GM12872 (cell line): ENCODE results near the gene CEBPB.

Experiments
- TF ChIP-seq, protein P1 (sequence below): IDR thresholded peaks from 3 replicates; pipeline ENCODE4 v1.5.1; 2011; ENCODE audit warnings: low read depth, mild to moderate bottlenecking, low read length, moderate library complexity; ENCODE audit not compliant: insufficient read depth

Gene CEBPB

GRCh38 chr20:50175938-50176933, 14.4 kb upstream of the CEBPB start:
- TF ChIP-seq, protein P1, sequence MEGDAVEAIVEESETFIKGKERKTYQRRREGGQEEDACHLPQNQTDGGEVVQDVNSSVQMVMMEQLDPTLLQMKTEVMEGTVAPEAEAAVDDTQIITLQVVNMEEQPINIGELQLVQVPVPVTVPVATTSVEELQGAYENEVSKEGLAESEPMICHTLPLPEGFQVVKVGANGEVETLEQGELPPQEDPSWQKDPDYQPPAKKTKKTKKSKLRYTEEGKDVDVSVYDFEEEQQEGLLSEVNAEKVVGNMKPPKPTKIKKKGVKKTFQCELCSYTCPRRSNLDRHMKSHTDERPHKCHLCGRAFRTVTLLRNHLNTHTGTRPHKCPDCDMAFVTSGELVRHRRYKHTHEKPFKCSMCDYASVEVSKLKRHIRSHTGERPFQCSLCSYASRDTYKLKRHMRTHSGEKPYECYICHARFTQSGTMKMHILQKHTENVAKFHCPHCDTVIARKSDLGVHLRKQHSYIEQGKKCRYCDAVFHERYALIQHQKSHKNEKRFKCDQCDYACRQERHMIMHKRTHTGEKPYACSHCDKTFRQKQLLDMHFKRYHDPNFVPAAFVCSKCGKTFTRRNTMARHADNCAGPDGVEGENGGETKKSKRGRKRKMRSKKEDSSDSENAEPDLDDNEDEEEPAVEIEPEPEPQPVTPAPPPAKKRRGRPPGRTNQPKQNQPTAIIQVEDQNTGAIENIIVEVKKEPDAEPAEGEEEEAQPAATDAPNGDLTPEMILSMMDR, result no peak

- TF ChIP-seq, protein P1, result no peak
Measured at GRCh38 chr20:50181344-50181743, 9.3 kb upstream of the CEBPB start.

GRCh38 chr20:50182346-50182745, 8.3 kb upstream of the CEBPB start:
- TF ChIP-seq, protein P1, result no peak

DNA sequence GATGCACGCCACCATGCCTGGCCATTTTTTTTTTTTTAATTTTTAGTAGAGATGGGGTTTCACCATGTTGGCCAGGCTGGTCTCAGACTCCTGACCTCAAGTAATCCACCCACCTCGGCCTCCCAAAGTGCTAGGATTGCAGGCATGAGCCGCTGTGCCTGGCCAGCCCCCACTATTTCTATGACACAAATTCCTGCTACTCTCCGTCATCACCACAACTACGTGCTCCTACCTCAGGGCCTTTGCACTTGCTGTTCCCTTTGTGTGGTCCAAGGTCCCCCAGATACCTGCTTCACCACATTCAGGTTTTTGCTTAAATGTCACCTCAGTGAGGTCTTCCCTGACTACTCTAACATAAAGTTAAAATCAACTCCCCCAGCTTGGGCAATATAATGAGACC, 5.2 kb upstream of the CEBPB start:
- TF ChIP-seq, protein P1, result no peak

DNA sequence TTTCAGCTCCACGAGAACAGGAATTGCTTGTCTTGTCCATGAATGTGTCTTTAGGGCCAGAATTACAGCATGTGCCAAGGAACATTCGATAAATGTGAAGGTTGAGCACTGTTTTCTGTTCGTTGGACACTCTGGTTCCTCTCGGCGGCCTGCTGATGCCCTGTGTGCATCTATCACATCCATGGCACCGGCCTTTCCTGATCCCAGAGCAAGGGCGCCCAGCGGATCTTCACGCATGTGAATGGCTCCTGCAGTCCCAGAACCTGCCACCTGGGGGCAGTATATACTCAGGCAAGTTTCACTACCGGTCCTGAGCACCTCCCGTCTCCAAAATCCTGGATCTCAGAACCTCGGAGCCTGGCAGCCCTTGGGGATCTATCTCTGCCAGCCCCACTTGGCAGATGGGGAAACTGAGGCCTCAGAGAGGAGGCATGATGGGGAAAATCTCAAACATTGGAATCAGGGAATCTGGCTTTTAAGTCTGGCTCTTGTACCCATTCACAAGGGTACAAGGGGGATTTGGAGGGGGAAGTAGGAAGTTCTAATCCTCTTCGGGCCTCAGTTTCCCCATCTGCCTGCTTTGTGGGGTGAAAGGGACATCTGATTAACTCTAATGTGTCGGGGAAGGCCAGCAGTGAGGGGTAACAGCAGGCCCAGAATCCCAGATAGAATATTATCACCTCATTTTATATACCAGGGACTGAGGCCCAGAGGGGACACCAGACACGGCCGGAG, 4.3 kb upstream of the CEBPB start:
- TF ChIP-seq, protein P1, result peak; percentile 97

DNA sequence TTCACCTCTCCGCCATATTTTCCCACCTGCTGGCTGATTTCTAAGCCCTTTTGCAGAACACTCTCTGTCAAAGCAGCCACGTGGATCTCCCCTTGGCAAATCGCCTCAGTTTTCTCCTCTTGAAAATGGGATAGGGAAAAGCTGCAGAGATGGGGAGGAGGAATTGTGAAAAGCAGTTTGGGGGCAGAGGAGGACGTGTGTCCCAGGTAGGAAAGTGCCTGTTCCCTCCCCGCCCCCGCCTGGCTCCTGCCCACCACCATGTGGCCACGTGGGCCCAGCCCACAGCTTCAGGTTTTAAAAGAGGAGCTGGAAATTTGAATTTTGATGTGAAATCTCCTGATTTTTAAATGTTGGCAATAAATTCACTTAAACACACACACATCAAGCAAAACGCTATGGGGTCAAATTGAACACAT, 3.6 kb upstream of the CEBPB start:
- TF ChIP-seq, protein P1, result no peak

DNA sequence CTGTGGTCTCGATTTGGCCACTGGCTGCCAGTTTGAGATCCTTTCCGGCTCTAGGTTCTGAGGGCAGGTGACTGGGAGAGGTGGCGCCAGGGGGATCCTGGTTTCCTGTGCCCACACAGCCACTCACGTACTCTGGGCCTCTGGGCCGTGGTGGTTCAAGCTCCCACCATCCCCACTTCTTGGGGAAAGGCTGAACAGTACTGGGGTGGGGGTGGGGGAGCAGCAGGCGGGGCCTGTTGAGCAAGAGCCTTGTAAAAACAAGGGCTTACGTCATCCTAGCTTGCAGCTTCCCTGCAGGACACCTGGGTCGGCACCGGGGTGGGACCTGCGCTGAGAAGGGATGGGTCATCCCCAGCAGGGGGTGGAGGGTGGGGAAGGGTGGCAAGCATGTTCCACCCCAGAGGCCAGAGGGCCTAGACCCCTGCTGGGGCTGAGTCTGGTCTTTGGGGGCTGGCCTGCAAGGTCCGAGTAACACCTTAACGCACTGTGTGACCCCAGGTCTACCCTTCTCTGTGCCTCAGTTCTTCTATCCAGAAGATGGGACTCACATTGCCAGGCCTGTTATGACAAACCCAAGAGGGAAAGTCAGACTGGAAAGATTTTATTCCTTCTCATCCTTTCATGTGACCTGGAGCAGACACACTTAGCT, 3.1 kb upstream of the CEBPB start:
- TF ChIP-seq, protein P1, result no peak
